ENCODE results near the gene MOXD1.
"Not testable (repeated sequence)": the region's sequence is repeated elsewhere in the genome, so short reads cannot be mapped to it uniquely, and the experiment has no call there.

The MOXD1 gene

GRCh38 chr6:132275066-132275970, 126.0 kb downstream of the MOXD1 start:
- no peak for DNase-seq

GRCh38 chr6:132272776-132273175, 128.5 kb downstream of the MOXD1 start:
- DNase-seq = no peak

- no peak for DNase-seq
Measured at GRCh38 chr6:132270726-132271402, 130.4 kb downstream of the MOXD1 start.

- not testable (repeated sequence) for DNase-seq
Measured at GRCh38 chr6:132268666-132269065, 132.6 kb downstream of the MOXD1 start.

- DNase-seq = no peak
Measured at GRCh38 chr6:132268209-132268608, 133.1 kb downstream of the MOXD1 start.

- no peak for DNase-seq
Measured at GRCh38 chr6:132265451-132266097, 135.7 kb downstream of the MOXD1 start.

GRCh38 chr6:132264021-132264500, 137.2 kb downstream of the MOXD1 start:
- DNase-seq = no peak

GRCh38 chr6:132261354-132261753, 139.9 kb downstream of the MOXD1 start:
- DNase-seq = no peak

GRCh38 chr6:132259070-132259469, 142.2 kb downstream of the MOXD1 start:
- DNase-seq = no peak

GRCh38 chr6:132257561-132257960, 143.7 kb downstream of the MOXD1 start:
- DNase-seq = no peak

GRCh38 chr6:132256457-132256856, 144.8 kb downstream of the MOXD1 start:
- no peak for DNase-seq

- no peak for DNase-seq
Measured at GRCh38 chr6:132253906-132254305, 147.4 kb downstream of the MOXD1 start.

- DNase-seq = no peak
Measured at GRCh38 chr6:132253211-132253610, 148.1 kb downstream of the MOXD1 start.

GRCh38 chr6:132252113-132252512, 149.2 kb downstream of the MOXD1 start:
- no peak for DNase-seq

- no peak for DNase-seq
Measured at GRCh38 chr6:132251711-132252110, 149.6 kb downstream of the MOXD1 start.

- DNase-seq = no peak
Measured at GRCh38 chr6:132247381-132248159, 153.7 kb downstream of the MOXD1 start.

- no peak for DNase-seq
Measured at GRCh38 chr6:132246632-132247270, 154.5 kb downstream of the MOXD1 start.

GRCh38 chr6:132246120-132246617, 155.1 kb downstream of the MOXD1 start:
- no peak for DNase-seq
